ENCODE data around the gene ADM2.

Gene ADM2

DNA sequence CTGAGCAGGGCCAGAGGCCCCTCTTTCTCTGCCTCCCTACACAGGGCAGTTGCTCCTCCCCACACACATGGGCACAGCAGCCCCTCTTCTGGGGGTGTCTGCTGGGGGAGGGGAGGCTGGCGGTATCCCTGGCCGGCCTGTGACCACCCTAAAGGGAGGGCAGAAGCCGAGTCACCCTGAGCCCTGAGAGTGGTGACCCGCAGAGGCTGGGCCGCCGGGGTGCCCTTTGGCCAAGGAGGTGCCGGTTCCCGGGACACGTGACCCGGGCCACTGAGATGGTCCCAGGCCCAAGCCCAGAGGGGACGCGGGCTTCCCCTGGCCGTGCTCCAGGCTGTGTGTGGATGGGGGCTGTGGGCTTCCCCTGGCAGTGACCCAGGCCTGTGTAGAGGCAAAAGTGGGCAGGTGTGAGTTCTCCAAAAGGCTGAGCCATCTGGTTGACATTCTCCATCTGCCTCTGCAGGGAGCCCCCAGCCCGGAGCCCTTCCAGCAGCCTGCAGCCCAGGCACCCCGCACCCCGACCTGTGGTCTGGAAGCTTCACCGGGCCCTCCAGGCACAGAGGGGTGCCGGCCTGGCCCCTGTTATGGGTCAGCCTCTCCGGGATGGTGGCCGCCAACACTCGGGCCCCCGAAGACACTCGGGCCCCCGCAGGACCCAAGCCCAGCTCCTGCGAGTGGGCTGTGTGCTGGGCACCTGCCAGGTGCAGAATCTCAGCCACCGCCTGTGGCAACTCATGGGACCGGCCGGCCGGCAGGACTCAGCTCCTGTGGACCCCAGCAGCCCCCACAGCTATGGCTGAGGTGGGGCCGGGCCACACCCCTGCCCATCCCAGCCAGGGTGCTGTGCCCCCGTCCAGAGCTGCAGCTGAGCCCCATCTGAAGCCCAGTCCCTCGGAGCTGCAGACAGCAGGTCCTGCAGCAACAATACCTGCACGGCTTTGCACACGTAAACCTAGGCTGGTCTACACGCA lies 1.0 kb downstream of the ADM2 start:
- H3K4me3 ChIP-seq (replicated peaks; ENCODE audit: low read depth, low read length) = peak overlapping the region; percentile 25
- DNase-seq (ENCODE audit: extremely low read depth, low read depth) = no peak
- TF ChIP-seq CTCF (IDR thresholded peaks at IDR 0.05; ENCODE audit: low read depth, low read length, missing control alignments) = no peak

DNA sequence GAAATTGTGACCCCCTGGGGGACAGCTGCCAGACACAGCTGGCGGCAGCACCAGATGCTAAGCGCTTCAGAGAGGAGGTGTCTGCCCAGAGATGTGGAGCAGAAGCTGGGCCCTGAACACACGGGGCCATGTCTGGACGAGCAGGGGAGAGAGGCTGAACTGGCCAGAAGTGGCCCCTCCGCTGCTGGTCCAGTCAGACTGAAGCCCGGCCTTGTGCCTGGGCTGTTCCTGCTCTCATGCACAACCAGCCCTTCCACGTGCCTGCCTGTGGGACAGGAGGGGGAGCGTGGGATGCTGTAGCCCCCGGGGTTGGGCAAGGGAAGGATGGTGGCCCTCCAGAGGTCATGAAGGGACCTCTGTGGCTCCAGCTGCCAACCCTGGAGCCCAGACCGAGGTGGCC lies 1.8 kb downstream of the ADM2 start:
- H3K4me3 ChIP-seq (replicated peaks; ENCODE audit: low read depth, low read length) = no peak overlapping the region
- no peak for TF ChIP-seq CTCF (IDR thresholded peaks at IDR 0.05; ENCODE audit: low read depth, low read length, missing control alignments)
- no peak for DNase-seq (ENCODE audit: extremely low read depth, low read depth)

DNA sequence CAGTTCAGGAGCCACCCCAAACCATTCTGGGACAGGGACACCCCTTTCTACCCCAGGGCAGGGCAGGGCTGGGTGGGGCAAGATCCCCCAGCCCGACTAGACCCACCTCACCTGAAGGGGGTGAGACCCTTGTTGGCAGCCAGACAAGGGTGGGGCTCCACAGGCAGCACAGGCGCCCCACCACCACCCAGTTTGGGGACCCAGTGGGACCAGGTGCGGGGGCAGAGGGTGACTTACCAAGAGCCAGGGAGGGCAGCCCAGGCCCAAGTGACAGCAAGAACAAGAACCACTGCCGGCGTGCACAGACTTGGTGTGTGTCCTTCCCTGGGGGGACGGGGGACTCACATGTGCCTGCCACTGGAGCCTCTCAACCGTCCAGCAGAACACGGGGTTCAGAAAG lies 2.2 kb downstream of the ADM2 start:
- no peak overlapping the region for H3K4me3 ChIP-seq (replicated peaks; ENCODE audit: low read depth, low read length)
- no peak for DNase-seq (ENCODE audit: extremely low read depth, low read depth)
- TF ChIP-seq CTCF (IDR thresholded peaks at IDR 0.05; ENCODE audit: low read depth, low read length, missing control alignments) = no peak

GRCh38 chr22:50483977-50484853 lies 2.9 kb downstream of the ADM2 start:
- no peak overlapping the region for H3K4me3 ChIP-seq (replicated peaks; ENCODE audit: low read depth, low read length)
- DNase-seq (ENCODE audit: extremely low read depth, low read depth) = no peak
- TF ChIP-seq CTCF (IDR thresholded peaks at IDR 0.05; ENCODE audit: low read depth, low read length, missing control alignments) = no peak

DNA sequence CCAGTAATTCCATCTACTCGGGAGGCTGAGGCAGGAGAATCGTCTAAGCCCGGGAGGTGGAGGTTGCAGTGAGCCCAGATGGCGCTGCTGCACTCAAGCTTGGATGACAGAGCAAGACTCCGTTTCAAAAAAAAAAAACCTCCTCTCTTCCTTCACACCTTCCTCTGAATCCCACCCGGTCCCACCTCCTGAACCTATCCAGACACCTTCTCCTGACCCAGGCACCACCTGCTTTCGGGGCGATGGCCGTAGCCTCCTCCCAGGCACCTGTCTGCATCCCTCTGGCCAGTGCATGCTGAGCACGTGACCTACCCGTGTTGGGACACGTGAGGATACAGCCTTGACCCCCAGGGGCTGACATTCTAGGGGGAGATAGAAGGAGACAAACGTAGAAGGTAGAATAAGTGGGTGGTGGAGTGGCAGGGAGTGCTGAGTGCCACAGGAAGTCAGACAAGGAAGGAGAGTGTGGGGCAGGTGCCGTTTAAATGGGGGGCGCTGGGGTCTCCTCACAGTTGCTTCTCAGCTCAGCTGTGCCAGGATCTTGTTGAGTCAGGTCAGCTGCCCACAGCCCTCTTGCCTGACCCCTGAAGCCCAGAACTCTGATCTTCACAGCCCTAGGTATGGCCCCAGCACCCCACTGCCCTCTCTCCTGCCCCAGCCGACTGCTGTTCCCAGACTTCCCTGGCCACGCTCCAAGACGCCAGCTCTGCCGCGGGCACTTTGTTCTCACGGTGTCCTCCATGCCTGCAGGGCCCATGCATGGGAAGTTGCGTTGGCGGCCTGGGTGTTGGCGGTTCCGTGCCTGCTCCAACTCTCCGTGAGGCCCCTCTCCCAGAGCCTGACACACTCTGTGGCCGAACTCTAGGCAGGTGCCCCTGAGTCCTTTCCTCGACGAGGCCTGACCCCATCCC lies 4.1 kb downstream of the ADM2 start:
- no peak overlapping the region for H3K4me3 ChIP-seq (replicated peaks; ENCODE audit: low read depth, low read length)
- no peak for TF ChIP-seq CTCF (IDR thresholded peaks at IDR 0.05; ENCODE audit: low read depth, low read length, missing control alignments)
- DNase-seq (ENCODE audit: extremely low read depth, low read depth) = no peak
